GM21528 (cell line): ENCODE results near the gene KRTAP4-1.
"Not testable (repeated sequence)": the region's sequence is repeated elsewhere in the genome, so short reads cannot be mapped to it uniquely, and the experiment has no call there.

Experiments
- ATAC-seq: cut with Tn5 transposase; IDR thresholded peaks from one replicate; pipeline ENCODE4 v1.9.1; 2021; ENCODE audit warnings: mild to moderate bottlenecking, moderate library complexity; ENCODE audit not compliant: unreplicated experiment, low FRiP score

KRTAP4-1 gene

DNA sequence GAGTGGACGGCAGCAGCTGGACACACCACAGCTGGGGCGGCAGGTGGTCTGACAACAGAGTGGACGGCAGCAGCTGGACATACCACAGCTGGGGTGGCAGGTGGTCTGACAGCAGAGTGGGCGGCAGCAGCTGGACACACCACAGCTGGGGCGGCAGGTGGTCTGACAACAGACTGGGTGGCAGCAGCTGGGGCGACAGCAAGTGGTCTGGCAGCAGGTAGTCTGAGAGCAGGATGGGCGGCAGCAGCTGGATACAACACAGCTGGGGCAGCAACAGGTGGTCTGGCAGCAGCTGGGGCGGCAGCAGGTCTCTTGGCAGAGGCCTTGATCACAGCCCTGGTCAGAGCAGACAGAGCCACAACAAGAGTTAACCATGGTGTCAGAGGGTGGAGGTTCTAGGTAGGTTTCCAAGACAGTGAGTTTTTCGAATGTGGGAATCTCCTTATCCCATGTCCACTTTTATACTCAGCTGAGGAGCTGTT lies at the start of gene KRTAP4-1:
TSS of gene KRTAP4-1 (minus strand) at position 432 of the 482 bp plus-strand sequence. CDS start at position 375, 57 bp downstream.
- no peak for ATAC-seq

DNA sequence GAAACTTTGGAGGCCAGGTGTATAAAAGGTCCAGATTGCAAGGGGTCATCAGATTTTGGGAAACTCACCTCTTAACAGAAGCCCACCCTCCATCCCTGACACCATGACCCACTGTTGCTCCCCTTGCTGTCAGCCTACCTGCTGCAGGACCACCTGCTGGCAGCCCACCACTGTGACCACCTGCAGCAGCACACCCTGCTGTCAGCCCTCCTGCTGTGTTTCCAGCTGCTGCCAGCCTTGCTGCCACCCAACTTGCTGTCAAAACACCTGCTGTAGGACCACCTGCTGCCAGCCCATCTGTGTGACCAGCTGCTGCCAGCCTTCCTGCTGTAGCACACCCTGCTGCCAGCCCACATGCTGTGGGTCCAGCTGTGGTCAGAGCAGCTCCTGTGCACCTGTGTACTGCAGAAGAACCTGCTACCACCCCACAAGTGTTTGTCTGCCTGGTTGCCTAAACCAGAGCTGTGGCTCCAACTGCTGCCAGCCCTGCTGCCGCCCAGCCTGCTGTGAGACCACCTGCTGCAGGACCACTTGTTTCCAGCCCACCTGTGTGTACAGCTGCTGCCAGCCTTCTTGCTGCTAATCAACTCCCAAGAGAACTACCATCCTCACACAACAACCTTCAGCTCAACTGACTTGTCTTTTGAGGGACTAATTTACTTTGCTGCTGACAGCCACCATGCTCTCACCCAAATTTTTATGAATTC lies 47.8 kb upstream of the KRTAP4-1 start, which contains the start of gene KRTAP9-3:
TSS of gene KRTAP9-3 (plus strand) at position 51 of the 707 bp plus-strand sequence. CDS start at position 104, 53 bp downstream.
- not testable (repeated sequence) for ATAC-seq

DNA sequence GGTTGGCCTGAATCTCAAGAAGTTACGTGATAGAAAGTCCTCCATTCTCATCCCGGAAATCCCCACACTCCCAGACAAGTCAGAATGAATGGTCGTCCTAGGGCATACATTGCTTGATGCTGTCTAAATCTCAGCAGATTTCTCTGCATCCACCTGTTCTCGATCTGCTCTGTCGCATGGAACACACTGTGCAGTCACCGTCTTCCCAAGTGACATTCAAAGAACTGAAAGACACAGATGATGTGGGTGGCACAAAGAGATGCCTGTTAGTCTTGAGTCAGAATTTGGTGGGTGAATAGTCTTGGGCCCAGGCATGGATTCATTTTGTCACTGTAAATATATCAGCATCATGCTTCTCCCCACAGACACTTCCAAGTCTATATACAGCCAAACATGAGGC lies 47.0 kb upstream of the KRTAP4-1 start:
- ATAC-seq: no peak

DNA sequence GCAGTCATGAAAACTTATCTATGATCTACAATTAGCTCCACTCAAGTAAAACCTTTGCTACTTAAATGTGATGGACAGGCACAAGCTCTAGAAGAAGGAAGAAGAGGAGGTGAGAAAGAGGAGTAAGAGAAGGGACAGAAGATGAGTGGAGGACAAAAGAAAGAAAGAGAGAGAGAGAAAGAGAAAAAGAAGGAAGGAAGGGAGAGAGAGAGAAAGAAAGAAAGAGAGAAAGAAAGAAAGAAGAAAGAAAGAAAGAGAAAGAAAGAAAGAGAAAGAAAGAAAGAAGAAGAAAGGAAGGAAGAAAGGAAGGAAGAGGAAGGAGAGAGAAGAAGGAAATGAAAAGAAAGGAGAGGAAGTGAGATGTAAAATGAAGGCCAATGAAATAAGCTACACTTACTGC lies 45.4 kb upstream of the KRTAP4-1 start:
- ATAC-seq: no peak

DNA sequence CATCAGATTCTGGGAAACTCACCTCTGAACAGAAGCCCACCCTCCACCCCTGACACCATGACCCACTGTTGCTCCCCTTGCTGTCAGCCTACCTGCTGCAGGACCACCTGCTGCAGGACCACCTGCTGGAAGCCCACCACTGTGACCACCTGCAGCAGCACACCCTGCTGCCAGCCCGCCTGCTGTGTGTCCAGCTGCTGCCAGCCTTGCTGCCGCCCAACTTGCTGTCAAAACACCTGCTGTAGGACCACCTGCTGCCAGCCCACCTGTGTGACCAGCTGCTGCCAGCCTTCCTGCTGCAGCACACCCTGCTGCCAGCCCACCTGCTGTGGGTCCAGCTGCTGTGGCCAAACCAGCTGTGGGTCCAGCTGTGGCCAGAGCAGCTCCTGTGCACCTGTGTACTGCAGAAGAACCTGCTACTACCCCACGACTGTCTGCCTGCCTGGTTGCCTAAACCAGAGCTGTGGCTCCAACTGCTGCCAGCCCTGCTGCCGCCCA lies 41.9 kb upstream of the KRTAP4-1 start, which contains the start of gene KRTAP9-2:
TSS of gene KRTAP9-2 (plus strand) at position 51 of the 498 bp plus-strand sequence. CDS start at position 58, 7 bp downstream.
- not testable (repeated sequence) for ATAC-seq

DNA sequence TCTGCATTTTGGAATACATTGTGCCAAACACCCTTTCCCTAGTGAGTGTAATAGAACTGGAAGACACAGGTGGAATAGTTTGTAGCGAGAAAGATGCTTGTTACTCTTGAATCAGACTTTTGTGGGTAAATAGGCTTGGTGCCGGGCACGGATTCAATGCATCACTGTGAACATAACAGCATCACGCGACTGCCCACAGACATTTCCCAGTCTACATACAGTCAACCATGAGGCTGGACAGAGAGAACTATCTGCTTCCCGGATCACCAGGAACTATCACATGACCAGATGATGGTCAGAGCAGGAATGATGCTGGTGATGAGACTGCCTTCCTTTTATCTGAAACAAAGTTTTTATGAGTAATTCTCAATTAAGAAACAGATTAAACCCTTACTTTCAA lies 41.3 kb upstream of the KRTAP4-1 start:
- no peak for ATAC-seq

DNA sequence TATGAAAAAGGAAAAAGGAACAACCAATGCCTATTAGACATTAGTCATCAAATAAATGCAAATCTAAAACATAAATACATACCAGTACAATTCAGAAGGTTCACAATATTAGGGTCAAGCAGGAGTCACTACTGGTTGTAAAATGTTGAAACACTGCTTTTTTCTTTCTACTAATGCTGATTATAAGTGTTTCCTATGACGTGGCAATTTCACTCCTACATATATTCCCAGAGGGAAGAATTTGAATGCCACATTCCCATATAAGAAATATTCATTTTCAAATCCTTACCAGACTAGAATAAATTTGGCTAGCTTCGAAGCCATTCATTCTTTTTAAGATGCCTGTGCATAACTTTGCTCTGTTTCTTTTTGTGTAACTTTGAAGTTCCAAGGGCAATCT lies 39.1 kb upstream of the KRTAP4-1 start:
- no peak for ATAC-seq

DNA sequence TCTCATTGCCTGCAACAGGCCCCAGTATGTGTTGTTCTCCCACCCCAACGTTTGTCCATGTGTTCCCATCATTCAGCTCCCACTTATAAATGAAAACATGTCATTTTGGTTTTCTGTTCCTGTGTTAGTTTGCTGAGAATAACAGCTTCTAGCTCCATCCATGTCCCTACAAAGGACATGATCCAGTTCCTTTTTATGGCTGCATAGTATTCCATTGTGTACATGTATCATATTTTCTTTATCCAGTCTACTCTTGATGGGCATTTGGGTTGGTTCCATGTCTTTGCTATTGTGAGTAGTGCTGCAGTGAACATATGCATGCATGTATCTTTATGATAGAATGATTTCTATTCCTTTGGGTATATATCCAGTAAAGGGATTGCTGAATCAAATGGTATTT lies 31.0 kb upstream of the KRTAP4-1 start:
- ATAC-seq: no peak

DNA sequence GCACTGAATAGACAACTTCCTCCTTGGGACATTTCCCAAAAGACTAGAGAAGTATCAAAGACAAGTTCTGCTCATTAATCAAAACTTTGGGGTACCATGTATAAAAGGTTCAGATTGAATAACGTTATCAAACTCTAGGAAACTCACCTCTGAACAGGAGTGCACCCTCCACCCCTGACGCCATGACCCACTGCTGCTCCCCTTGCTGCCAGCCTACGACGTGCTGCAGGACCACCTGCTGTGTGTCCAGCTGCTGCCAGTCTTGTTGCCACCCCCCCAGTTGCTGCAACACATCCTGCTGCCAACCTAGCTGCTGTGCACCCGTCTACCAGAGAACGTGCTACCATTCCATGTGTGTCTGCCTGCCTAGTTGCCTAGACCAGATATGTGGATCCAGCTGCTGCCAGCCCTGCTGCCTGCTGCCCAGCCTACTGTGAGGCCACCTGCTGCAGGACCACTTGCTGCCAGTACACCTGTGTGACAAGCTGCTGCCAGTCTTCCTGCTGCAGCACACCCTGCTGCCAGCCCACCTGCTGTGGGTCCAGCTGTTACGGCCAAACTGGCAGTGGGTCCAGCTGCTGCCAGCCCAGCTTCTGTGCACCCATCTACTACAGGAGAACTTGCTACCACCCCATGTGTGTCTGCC lies 27.9 kb upstream of the KRTAP4-1 start:
- no peak for ATAC-seq

DNA sequence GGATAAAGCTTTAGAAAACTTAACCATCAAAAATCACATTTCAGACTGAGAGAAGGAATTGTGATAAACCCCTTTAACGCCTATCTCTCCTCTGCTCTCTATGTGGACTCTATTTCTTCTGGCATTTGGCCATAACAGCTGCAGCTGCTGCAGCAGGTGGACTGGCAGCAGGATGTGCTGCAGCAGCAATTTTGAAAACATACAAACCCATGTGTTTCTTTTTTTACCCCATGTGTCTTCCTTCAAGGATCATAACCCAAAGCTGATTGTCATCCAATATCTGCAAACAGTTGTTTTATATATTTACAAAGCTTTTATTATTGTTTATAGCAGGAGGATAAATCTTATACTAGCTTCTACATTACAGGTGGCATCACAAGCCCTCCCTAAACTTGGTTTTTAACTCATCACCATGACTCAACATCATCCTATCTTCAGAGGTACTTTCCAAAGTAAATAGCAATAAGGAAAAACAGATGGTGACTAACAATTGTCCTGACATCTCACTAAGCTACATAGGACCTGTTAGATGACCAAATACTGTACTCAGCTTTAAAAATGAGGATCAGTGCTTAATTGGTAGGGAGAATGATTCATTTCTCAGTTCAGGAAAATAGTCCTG lies 27.2 kb upstream of the KRTAP4-1 start:
- ATAC-seq: no peak

DNA sequence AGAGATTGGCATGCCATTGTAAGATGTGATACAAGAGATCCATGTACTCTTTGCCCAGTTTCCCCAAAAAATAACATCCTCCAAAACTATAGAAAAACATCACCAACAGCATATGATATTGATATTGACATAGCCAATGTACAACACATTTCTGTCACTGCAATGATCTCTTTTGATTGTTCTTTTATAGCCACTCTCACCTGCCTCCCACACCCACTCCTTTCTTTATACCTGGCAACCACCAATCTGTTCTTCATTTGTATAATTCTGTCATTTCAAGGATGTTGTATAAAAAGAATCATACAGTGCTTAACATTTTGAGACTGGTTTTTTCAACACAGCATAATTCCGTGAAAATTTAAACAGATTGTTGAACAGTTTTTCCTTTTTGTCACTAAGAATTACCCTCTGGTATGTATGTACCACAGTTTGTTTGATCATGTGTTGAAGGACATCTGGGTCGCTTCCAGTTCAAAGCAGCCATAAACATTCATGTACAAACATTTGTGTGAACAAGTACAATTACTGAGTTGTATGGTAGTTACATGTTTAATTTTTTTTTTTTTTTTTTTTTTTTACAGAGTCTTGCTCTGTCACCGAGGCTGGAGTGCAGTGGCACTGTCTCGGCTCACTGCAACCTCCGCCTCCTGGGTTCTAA lies 14.8 kb upstream of the KRTAP4-1 start:
- ATAC-seq: no peak

DNA sequence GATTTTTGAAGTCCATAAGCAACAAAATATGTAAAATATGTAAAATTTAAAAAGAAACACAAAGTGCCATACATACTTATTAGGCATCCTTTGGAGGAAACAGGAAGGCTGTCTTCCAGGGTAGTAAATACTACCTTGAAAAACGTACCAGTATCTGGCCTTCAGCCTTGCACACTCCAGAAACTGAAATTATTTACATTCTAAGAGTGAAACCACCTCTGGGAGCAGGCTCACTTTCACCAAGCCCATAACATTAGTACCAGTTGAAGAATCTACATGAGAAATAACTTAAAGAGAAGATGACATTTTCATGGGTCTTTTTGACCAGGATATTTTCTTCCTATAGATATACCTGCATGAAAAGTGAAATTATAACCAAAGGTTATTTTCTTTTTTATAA lies 11.4 kb upstream of the KRTAP4-1 start:
- ATAC-seq: no peak

DNA sequence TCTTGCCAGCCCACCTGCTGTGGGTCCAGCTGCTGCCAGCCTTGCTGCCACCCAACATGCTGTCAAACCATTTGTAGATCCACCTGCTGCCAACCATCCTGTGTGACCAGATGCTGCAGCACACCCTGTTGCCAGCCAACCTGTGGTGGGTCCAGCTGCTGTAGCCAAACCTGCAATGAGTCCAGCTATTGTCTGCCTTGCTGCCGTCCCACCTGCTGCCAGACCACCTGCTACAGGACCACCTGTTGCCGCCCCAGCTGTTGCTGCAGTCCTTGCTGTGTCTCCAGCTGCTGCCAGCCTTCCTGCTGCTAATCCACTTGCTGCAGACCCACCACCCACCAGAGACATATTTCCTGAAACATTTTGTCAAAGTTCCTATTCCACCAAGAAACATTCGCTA lies 5.6 kb upstream of the KRTAP4-1 start:
- no peak for ATAC-seq

DNA sequence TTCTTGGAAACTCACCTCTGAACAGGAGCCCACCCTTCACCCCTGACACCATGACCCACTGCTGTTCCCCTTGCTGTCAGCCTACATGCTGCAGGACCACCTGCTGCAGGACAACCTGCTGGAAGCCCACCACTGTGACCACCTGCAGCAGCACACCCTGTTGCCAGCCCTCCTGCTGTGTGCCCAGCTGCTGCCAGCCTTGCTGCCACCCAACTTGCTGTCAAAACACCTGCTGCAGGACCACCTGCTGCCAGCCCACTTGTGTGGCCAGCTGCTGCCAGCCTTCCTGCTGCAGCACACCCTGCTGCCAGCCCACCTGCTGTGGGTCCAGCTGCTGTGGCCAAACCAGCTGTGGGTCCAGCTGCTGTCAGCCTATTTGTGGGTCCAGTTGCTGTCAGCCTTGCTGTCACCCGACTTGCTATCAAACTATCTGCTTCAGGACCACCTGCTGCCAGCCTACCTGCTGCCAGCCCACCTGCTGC lies 5.2 kb upstream of the KRTAP4-1 start, which contains the start of gene KRTAP9-1:
TSS of gene KRTAP9-1 (plus strand) at position 51 of the 482 bp plus-strand sequence. CDS start at position 51, 0 bp downstream.
- ATAC-seq: not testable (repeated sequence)

DNA sequence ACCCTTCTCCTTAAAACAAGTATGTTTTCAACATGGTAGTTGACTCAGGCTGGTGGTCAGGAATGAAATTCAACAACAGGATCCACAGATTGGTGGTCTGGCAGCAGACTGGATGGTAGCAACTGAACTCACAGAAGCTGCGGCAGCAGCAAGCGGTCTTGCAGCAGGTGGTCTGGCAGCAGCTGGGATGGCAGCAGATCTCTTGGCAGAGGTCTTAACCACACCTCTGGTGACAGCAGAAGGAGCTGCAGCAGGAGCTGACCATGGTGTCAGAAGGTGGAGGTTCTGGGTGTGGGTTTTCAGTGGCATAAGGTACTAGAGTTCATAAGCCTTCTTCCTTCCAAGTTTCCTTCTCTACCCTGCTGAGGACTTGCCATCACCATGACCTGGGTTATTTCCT lies 2.2 kb upstream of the KRTAP4-1 start:
- no peak for ATAC-seq

DNA sequence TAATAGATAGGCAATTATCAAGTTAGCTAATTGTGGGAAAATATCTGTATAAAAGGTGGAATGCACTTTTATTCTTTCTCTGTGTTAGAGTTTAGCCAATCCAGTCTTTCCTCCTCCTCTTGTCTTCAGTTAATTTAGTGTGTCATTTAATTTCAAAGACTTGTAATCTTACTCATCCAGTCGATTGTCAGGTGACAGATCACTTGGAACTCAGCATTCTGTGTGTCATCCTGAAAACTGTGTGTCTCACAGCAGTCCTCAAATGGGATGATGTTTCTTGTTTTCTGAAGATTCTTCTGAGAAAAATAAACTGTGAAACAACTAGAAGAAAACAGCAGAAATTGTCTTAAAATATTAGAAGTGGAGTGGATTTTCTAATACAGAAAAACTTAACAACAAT lies 290 bp upstream of the KRTAP4-1 start:
- no peak for ATAC-seq

DNA sequence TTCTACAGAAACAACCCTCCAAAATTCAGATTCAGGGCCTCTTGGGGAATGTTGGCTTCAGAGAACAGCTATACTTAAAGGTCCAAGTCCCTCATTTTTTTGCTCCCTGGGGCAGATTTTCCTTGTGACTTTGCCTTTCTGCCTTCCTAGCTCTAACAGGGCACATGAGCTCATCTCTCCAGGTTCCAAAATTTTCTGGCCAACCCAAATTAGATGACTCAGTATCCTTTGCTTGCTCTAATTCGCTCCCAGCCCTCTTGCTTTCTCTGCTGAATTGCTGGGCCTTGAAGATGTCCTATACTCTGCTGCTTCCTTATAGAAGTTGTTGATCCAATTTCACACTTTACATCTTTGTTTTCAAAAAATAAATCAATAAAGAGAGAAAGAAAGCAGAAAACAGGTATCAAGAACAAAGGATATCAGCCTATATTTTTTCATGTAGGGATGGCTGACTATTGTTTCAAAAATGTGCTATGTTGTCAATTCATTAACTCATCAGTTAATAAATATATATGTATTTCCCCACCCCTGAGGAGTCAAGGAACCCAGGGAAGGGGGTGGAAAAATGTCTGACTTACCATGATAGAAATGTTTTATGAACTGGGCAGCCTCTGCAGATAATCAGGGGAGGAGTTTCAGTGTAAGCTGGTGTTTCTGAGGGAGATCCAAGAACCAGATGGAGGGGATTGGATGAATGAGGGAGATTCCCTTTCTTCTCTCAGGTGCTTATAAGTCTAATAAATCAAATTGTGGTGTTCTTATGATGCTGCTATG lies 5.7 kb downstream of the KRTAP4-1 start:
- ATAC-seq: no peak

DNA sequence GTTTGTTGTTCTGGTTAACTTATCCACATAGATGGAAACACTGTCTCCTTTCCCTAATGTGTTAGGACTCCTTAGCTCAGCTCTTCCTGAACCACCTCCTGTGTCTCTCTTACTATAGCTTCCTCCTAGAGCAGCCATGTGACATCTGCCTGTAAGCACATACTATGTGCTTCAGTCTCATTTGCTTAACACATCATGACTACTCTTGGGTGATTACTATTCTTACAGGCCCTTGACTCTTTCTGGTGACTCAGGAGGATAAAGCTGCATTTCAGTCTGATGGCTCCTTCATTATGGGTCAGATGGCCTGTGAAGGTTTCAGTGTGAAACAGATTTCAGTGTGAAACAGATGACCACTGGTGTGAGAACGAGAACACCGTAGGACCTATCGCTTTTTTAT lies 6.4 kb downstream of the KRTAP4-1 start:
- ATAC-seq: no peak

DNA sequence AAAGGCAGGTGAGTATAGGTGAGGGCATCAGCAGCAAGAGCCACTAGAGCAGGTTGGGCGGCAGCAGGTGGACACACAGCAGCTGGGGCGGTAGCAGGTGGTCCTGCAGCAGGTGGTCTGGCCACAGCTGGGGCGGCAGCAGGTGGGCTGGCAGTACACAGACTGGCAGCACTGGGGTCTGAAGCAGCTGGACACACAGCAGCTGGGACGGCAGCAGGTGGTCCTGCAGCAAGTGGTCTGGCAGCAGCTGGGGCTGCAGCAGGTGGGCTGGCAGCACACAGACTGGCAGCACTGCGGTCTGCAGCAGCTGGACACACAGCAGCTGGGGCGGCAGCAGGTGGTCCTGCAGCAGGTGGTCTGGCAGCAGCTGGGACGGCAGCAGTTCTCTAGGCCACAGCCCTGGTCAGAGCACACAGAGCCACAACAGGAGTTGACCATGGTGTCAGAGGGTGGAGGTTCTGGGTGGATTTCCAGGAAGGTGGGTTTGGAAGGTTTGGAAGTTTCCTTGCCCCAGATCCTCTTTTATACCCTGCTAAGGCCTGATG lies 6.9 kb downstream of the KRTAP4-1 start, which contains the start of gene KRTAP4-2:
TSS of gene KRTAP4-2 (minus strand) at position 495 of the 545 bp plus-strand sequence. CDS start at position 438, 57 bp downstream.
- no peak for ATAC-seq
